Hepatocyte (in vitro differentiated cells): ENCODE measurements around the gene DNAJC5. TPM values are rescaled to one million over a fixed set of nuclear protein-coding genes. Genes with fewer than 3 reads are reported as not detected.

ENCODE experiments used
- DNase-seq: peaks from one replicate; pipeline ENCODE4 v3.0.0-alpha.2; 2016; ENCODE audit warnings: low spot score
- H2AFZ ChIP-seq: fragments of 200-600 bp; sonication (generic); 2 replicates; pipeline ENCODE4 v1.6.0; 2016; ENCODE audit warnings: antibody characterized with exemption, mild to moderate bottlenecking
- H3K27ac ChIP-seq: fragments of 200-600 bp; sonication (generic); 2 replicates; pipeline ENCODE4 v1.5.1; 2016; ENCODE audit warnings: mild to moderate bottlenecking
- H3K27me3 ChIP-seq: fragments of 200-600 bp; sonication (generic); 2 replicates; pipeline ENCODE4 v1.6.1; 2016
- H3K36me3 ChIP-seq: fragments of 200-600 bp; sonication (generic); replicated peaks from 2 replicates; pipeline ENCODE4 v1.5.1; 2016; ENCODE audit warnings: low read depth; ENCODE audit not compliant: insufficient read depth
- H3K4me1 ChIP-seq: fragments of 200-600 bp; sonication (generic); 2 replicates; pipeline ENCODE4 v1.5.1; 2016; ENCODE audit warnings: mild to moderate bottlenecking, moderate library complexity; ENCODE audit not compliant: insufficient read depth
- H3K4me2 ChIP-seq: fragments of 200-600 bp; sonication (generic); 2 replicates; pipeline ENCODE4 v1.6.0; 2016
- H3K4me3 ChIP-seq: fragments of 200-600 bp; sonication (generic); 2 replicates; pipeline ENCODE4 v1.5.1; 2016; ENCODE audit warnings: mild to moderate bottlenecking
- H3K79me2 ChIP-seq: fragments of 200-600 bp; sonication (generic); 2 replicates; pipeline ENCODE4 v1.6.0; 2017; ENCODE audit warnings: mild to moderate bottlenecking
- H3K9me2 ChIP-seq: fragments of 200-600 bp; sonication (generic); replicated peaks from 2 replicates; pipeline ENCODE4 v1.6.0; 2017; ENCODE audit warnings: mild to moderate bottlenecking; ENCODE audit not compliant: insufficient read depth
- H3K9me3 ChIP-seq: fragments of 200-600 bp; sonication (generic); 2 replicates; pipeline ENCODE4 v1.5.1; 2016; ENCODE audit warnings: low read depth, mild to moderate bottlenecking
- H4K20me1 ChIP-seq: fragments of 200-600 bp; sonication (generic); 2 replicates; pipeline ENCODE4 v1.6.0; 2016; ENCODE audit warnings: mild to moderate bottlenecking; ENCODE audit not compliant: insufficient read depth, poor library complexity, severe bottlenecking
- EZH2 ChIP-seq: fragments of 200-600 bp; sonication (generic); IDR thresholded peaks from 2 replicates; pipeline ENCODE4 v1.6.1; 2016; ENCODE audit warnings: antibody characterized with exemption, mild to moderate bottlenecking, borderline replicate concordance
- EZH2phosphoT487 ChIP-seq: fragments of 200-600 bp; sonication (generic); IDR thresholded peaks from one replicate; pipeline ENCODE4 v1.6.1; 2018; ENCODE audit warnings: antibody characterized with exemption, mild to moderate bottlenecking, low read depth, moderate library complexity; ENCODE audit not compliant: unreplicated experiment, severe bottlenecking
- WGBS: methylation state at CpG from one replicate; pipeline ENCODE4 v1.1.6; 2016; ENCODE audit warnings: low lambda C conversion rate; ENCODE audit errors: missing lambda C conversion rate; 5-methylcytosine and 5-hydroxymethylcytosine counted together
- polyA plus RNA-seq: library from polyadenylated mRNA; unstranded; fragments of >200 nt; fragmentation: Nextera tagmentation; extraction: Ambion mirVana; gene quantifications from 2 replicates; pipeline ENCODE4 v1.2.1, GENCODE V29; 2016
- total RNA-seq: library from RNA; depleted of rRNA; stranded (reverse); fragments of >200 nt; gene quantifications from 2 replicates; pipeline ENCODE4 v1.2.3, GENCODE V29; 2014
- TF ChIP-seq, protein P1 (sequence below): fragments of 200-600 bp; sonication (generic); IDR thresholded peaks from 2 replicates; pipeline ENCODE4 v1.5.1; 2016; ENCODE audit warnings: antibody characterized with exemption, mild to moderate bottlenecking; ENCODE audit not compliant: poor library complexity

The DNAJC5 gene
- total and polyA plus RNA-seq, 2 experiments from 2014 or later, result 10.2 to 39.6 TPM

DNA sequence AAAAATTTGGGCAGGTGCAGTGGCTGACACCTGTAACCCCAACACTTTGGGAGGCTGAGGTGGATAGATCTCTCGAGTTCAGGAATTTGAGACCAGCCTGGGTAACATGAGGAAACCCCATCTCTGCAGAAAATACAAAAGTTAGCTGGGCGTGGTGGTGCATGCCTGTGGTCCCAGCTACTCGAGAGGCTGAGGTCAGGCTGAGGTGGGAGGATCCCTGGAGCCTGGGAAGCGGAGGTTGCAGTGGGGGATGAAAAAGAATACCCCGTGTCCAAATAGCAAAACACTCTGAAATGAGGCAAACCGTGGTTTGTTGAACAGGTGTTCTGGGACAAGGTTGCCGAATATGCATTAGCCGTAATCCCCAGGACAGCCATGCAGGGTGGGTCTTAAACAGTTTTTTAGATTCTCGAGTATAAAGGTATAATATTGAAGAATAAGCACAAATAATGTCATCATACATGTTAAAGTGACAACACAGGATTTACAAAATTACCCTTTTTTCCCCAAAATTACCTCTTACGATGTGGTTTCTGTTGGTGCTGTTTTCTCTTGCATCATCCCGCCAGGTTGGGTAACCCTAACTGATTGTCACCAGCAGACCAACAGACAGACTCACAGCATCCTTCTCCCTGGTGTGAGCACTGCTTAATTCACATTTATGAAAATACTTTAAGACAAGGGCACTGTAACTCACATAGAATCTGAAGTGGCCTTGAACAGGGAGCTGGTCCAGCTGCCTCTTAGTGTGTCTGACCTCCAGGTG, 9.1 kb downstream of the DNAJC5 start:
- H3K27ac ChIP-seq, result no peak overlapping the region
- H3K9me2 ChIP-seq, result no peaks in the 10 kb centered on the region
- no peak overlapping the region for H3K4me3 ChIP-seq
- no peak overlapping the region for H3K4me2 ChIP-seq
- peaks cover 92% of the 10 kb centered on the region for H4K20me1 ChIP-seq
- no peak for DNase-seq
- TF ChIP-seq EZH2 (no peak), EZH2phosphoT487 (no peak)
- TF ChIP-seq, protein P1, sequence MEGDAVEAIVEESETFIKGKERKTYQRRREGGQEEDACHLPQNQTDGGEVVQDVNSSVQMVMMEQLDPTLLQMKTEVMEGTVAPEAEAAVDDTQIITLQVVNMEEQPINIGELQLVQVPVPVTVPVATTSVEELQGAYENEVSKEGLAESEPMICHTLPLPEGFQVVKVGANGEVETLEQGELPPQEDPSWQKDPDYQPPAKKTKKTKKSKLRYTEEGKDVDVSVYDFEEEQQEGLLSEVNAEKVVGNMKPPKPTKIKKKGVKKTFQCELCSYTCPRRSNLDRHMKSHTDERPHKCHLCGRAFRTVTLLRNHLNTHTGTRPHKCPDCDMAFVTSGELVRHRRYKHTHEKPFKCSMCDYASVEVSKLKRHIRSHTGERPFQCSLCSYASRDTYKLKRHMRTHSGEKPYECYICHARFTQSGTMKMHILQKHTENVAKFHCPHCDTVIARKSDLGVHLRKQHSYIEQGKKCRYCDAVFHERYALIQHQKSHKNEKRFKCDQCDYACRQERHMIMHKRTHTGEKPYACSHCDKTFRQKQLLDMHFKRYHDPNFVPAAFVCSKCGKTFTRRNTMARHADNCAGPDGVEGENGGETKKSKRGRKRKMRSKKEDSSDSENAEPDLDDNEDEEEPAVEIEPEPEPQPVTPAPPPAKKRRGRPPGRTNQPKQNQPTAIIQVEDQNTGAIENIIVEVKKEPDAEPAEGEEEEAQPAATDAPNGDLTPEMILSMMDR, result no peak
- no peaks in the 10 kb centered on the region for H3K9me3 ChIP-seq
- H2AFZ ChIP-seq, result no peak overlapping the region
- peaks cover 5% of the 10 kb centered on the region for H3K4me1 ChIP-seq
- WGBS, result 94% methylated on average over 11 of the region's 11 CpGs
- peaks cover 100% of the 10 kb centered on the region for H3K79me2 ChIP-seq
- H3K27me3 ChIP-seq, result no peaks in the 10 kb centered on the region
- no peaks in the 10 kb centered on the region for H3K36me3 ChIP-seq

DNA sequence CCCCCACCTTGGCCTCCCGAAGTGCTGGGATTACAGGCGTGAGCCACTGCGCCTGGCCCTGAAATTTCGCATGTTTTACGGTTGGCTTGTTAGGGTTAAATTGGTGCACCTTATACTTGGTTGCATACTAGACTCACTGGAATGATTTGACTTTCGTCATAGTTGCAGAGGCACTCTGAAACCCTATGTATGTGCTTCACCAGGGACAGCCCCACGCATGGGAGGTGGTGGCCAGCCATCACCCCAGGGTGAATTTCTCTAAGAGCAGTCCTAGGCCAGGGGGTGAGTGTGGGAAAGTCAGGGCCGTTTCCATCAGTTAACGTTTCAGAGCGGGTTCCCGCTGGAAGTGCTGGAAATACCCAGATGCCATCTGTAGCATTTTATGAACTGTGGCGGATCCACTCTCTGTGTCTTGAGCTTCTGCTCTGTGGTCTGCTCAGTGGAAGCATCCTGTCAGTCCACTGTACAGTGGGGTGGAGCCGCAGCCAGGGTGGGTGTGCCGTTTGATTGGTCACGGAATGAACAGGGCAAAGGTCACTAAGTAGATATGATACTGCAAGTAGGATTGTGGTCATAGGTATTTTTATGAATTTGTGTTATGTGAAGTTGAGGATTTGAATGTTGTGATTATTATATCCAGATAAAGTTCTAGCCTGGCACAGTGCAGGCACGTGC, 13.2 kb downstream of the DNAJC5 start:
- H3K4me2 ChIP-seq, result peak overlapping the region; percentile 32
- peak; percentile 49 for DNase-seq
- TF ChIP-seq EZH2phosphoT487 (no peak), EZH2 (no peak)
- TF ChIP-seq, protein P1, result no peak
- no peak overlapping the region for H3K4me3 ChIP-seq
- H2AFZ ChIP-seq, result no peak overlapping the region
- H4K20me1 ChIP-seq, result peaks cover 93% of the 10 kb centered on the region
- H3K79me2 ChIP-seq, result peaks cover 99% of the 10 kb centered on the region
- peak overlapping the region; percentile 66 for H3K27ac ChIP-seq
- H3K9me3 ChIP-seq, result no peaks in the 10 kb centered on the region
- H3K9me2 ChIP-seq, result no peaks in the 10 kb centered on the region
- peaks cover 5% of the 10 kb centered on the region for H3K4me1 ChIP-seq
- no peaks in the 10 kb centered on the region for H3K27me3 ChIP-seq
- WGBS, result 86% methylated on average over 16 of the region's 16 CpGs
- H3K36me3 ChIP-seq, result no peaks in the 10 kb centered on the region

DNA sequence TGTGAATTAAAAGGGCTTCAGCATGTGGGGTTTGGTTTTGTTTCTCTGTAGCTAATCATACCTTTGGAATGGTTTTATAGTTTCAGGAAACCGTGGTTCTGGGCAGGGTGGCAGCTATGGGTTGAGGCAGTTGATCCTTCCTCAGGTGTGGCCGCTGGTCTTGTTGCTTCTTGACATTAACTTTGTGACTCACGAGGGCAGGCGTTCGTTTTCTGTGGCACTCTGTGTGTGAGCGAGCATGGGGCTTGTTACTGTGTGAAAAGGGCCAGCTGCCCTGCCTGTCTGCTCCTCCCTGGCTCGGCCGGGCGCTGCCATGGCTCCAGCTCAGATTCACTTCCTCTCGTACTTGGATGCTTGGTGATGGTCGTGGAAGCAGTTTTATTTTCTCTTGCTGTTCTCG, 16.2 kb downstream of the DNAJC5 start:
- Histone ChIP-seq H2AFZ (no peak overlapping the region), H3K4me1 (peaks cover 5% of the 10 kb centered on the region), H4K20me1 (peaks cover 74% of the 10 kb centered on the region), H3K27me3 (no peaks in the 10 kb centered on the region), H3K9me3 (no peaks in the 10 kb centered on the region), H3K36me3 (no peaks in the 10 kb centered on the region), H3K9me2 (no peaks in the 10 kb centered on the region), H3K27ac (no peak overlapping the region), H3K4me2 (no peak overlapping the region), H3K79me2 (peaks cover 99% of the 10 kb centered on the region), H3K4me3 (no peak overlapping the region)
- WGBS, result 84% methylated on average over 12 of the region's 12 CpGs
- no peak for DNase-seq
- no peak for TF ChIP-seq EZH2
- TF ChIP-seq EZH2phosphoT487, result no peak
- TF ChIP-seq, protein P1, result no peak
